ENCODE data around the gene PPIL4. TPM values are rescaled to one million over a fixed set of nuclear protein-coding genes. Genes with fewer than 3 reads are reported as not detected.
A peak's percentile ranks its signal among the peaks of the same experiment; 100 is the strongest.

The PPIL4 gene
- total and polyA plus RNA-seq, 2 experiments from 2014 or later: 31.4 to 38.7 TPM

- peaks cover 6% of the 10 kb centered on the region for H3K4me1 ChIP-seq (ENCODE audit: insufficient read depth)
- peak overlapping the region; percentile 81 for H3K27ac ChIP-seq
- TF ChIP-seq EZH2phosphoT487 (IDR thresholded peaks at IDR 0.05; ENCODE audit: low read depth, severe bottlenecking, unreplicated experiment): no peak
- H2AFZ ChIP-seq: no peak overlapping the region
- no peak overlapping the region for H3K4me3 ChIP-seq
- H3K36me3 ChIP-seq (replicated peaks; ENCODE audit: insufficient read depth, low read depth): no peaks in the 10 kb centered on the region
- DNase-seq (ENCODE audit: low spot score): no peak
- no peaks in the 10 kb centered on the region for H3K9me2 ChIP-seq (replicated peaks; ENCODE audit: insufficient read depth)
- peak overlapping the region; percentile 63 for H3K4me2 ChIP-seq
- no peaks in the 10 kb centered on the region for H3K9me3 ChIP-seq (ENCODE audit: low read depth)
- H3K79me2 ChIP-seq: no peaks in the 10 kb centered on the region
- WGBS (ENCODE audit: low lambda C conversion rate, missing lambda C conversion rate): 96% methylated on average over 11 of the region's 11 CpGs
- H4K20me1 ChIP-seq (ENCODE audit: insufficient read depth, poor library complexity, severe bottlenecking): no peaks in the 10 kb centered on the region
- no peaks in the 10 kb centered on the region for H3K27me3 ChIP-seq
Observed at GRCh38 chr6:149483849-149484655, 61.8 kb downstream of the PPIL4 start.

- 99% methylated on average over 3 of the region's 3 CpGs for WGBS (ENCODE audit: low lambda C conversion rate, missing lambda C conversion rate)
- Histone ChIP-seq H3K27me3 (no peaks in the 10 kb centered on the region), H3K4me3 (no peak overlapping the region), H3K79me2 (no peaks in the 10 kb centered on the region), H3K9me3 (ENCODE audit: low read depth) (no peaks in the 10 kb centered on the region), H3K4me2 (no peak overlapping the region), H2AFZ (no peak overlapping the region), H3K27ac (no peak overlapping the region), H4K20me1 (ENCODE audit: insufficient read depth, poor library complexity, severe bottlenecking) (no peaks in the 10 kb centered on the region), H3K9me2 (replicated peaks; ENCODE audit: insufficient read depth) (no peaks in the 10 kb centered on the region), H3K4me1 (ENCODE audit: insufficient read depth) (peaks cover 6% of the 10 kb centered on the region), H3K36me3 (replicated peaks; ENCODE audit: insufficient read depth, low read depth) (no peaks in the 10 kb centered on the region)
- DNase-seq (ENCODE audit: low spot score): no peak
- TF ChIP-seq EZH2 (IDR thresholded peaks at IDR 0.05; ENCODE audit: borderline replicate concordance) (no peak), EZH2phosphoT487 (IDR thresholded peaks at IDR 0.05; ENCODE audit: low read depth, severe bottlenecking, unreplicated experiment) (no peak), CTCF (IDR thresholded peaks at IDR 0.05; ENCODE audit: poor library complexity) (no peak)
Observed at GRCh38 chr6:149483334-149483725, 62.5 kb downstream of the PPIL4 start.

GRCh38 chr6:149482545-149483333 lies 63.1 kb downstream of the PPIL4 start:
- H3K4me3 ChIP-seq: no peak overlapping the region

More at GRCh38 chr6:149482545-149483333, 63.1 kb downstream of the PPIL4 start:
- WGBS (ENCODE audit: low lambda C conversion rate, missing lambda C conversion rate): 86% methylated on average over 13 of the region's 14 CpGs
- no peak overlapping the region for H2AFZ ChIP-seq
- no peaks in the 10 kb centered on the region for H3K79me2 ChIP-seq
- DNase-seq (ENCODE audit: low spot score): no peak
- no peaks in the 10 kb centered on the region for H4K20me1 ChIP-seq (ENCODE audit: insufficient read depth, poor library complexity, severe bottlenecking)
- H3K9me3 ChIP-seq (ENCODE audit: low read depth): no peaks in the 10 kb centered on the region
- peaks cover 6% of the 10 kb centered on the region for H3K4me1 ChIP-seq (ENCODE audit: insufficient read depth)
- no peak overlapping the region for H3K4me2 ChIP-seq
- H3K36me3 ChIP-seq (replicated peaks; ENCODE audit: insufficient read depth, low read depth): no peaks in the 10 kb centered on the region
- no peaks in the 10 kb centered on the region for H3K9me2 ChIP-seq (replicated peaks; ENCODE audit: insufficient read depth)
- no peaks in the 10 kb centered on the region for H3K27me3 ChIP-seq
- TF ChIP-seq CTCF (IDR thresholded peaks at IDR 0.05; ENCODE audit: poor library complexity) (no peak), EZH2 (IDR thresholded peaks at IDR 0.05; ENCODE audit: borderline replicate concordance) (no peak), EZH2phosphoT487 (IDR thresholded peaks at IDR 0.05; ENCODE audit: low read depth, severe bottlenecking, unreplicated experiment) (no peak)
- no peak overlapping the region for H3K27ac ChIP-seq

All from hepatocyte (in vitro differentiated cells).